ENCODE measurements around the gene DDX39A. TPM values are rescaled to one million over a fixed set of nuclear protein-coding genes. Genes with fewer than 3 reads are reported as not detected.

DDX39A gene
- polyA plus RNA-seq, 1 donor from 2014 or later: 76.4 TPM

DNA sequence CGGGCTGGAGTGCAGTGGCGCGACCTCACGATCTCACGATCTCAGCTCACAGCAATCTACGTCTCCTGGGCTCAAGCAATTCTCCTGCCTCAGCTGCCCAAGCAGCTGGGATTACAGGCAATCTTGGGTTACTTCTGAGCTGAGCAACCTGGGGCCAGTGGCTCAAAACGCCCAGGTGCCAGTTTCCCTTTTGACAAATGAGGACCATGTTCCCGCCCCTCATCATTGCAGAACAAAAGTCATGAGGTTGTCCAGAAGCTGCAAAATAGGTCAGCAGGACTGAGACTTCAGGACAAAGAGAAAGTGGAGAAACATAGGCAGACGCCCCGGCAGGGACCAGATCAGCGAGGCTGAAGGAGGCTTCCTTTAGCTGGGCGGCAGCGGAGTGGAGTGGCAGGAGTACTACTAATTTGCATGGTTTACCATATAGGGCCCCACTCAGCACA is 41.2 kb downstream of the DDX39A start:
- H3K9me2 ChIP-seq (ENCODE audit: insufficient read depth, low read length): no peaks in the 10 kb centered on the region
- H3F3A ChIP-seq (ENCODE audit: insufficient read depth, low read length, poor library complexity, severe bottlenecking): no peaks in the 10 kb centered on the region
- no peak overlapping the region for H3K9ac ChIP-seq (ENCODE audit: low read length)
- H3K79me2 ChIP-seq (replicated peaks; ENCODE audit: insufficient read depth, low read length): no peaks in the 10 kb centered on the region
- no peak overlapping the region for H3K27ac ChIP-seq (ENCODE audit: low read length)
- TF ChIP-seq EP300 (conservative IDR thresholded peaks at IDR 0.05; ENCODE audit: poor library complexity, severe bottlenecking) (no peak), POLR2AphosphoS5 (IDR thresholded peaks at IDR 0.05) (no peak), MXI1 (conservative IDR thresholded peaks at IDR 0.05; ENCODE audit: poor library complexity, severe bottlenecking) (no peak), TAF1 (IDR thresholded peaks at IDR 0.05; ENCODE audit: low read depth) (no peak), RAD21 (conservative IDR thresholded peaks at IDR 0.05) (no peak)
- TF ChIP-seq, protein P1, sequence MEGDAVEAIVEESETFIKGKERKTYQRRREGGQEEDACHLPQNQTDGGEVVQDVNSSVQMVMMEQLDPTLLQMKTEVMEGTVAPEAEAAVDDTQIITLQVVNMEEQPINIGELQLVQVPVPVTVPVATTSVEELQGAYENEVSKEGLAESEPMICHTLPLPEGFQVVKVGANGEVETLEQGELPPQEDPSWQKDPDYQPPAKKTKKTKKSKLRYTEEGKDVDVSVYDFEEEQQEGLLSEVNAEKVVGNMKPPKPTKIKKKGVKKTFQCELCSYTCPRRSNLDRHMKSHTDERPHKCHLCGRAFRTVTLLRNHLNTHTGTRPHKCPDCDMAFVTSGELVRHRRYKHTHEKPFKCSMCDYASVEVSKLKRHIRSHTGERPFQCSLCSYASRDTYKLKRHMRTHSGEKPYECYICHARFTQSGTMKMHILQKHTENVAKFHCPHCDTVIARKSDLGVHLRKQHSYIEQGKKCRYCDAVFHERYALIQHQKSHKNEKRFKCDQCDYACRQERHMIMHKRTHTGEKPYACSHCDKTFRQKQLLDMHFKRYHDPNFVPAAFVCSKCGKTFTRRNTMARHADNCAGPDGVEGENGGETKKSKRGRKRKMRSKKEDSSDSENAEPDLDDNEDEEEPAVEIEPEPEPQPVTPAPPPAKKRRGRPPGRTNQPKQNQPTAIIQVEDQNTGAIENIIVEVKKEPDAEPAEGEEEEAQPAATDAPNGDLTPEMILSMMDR (IDR thresholded peaks at IDR 0.05; ENCODE audit: poor library complexity, severe bottlenecking): no peak
- H2AFZ ChIP-seq (ENCODE audit: low read depth, low read length): no peak overlapping the region
- H3K4me2 ChIP-seq (ENCODE audit: low read length): no peak overlapping the region
- no peak overlapping the region for H3K4me3 ChIP-seq (ENCODE audit: low read length)
- H3K9me3 ChIP-seq (ENCODE audit: low read length): no peaks in the 10 kb centered on the region
- no peaks in the 10 kb centered on the region for H4K20me1 ChIP-seq (ENCODE audit: insufficient read depth)
- H3K36me3 ChIP-seq (ENCODE audit: insufficient read depth, low read length): no peaks in the 10 kb centered on the region
- H3K27me3 ChIP-seq (ENCODE audit: insufficient read depth, low read depth, low read length): no peaks in the 10 kb centered on the region

DNA sequence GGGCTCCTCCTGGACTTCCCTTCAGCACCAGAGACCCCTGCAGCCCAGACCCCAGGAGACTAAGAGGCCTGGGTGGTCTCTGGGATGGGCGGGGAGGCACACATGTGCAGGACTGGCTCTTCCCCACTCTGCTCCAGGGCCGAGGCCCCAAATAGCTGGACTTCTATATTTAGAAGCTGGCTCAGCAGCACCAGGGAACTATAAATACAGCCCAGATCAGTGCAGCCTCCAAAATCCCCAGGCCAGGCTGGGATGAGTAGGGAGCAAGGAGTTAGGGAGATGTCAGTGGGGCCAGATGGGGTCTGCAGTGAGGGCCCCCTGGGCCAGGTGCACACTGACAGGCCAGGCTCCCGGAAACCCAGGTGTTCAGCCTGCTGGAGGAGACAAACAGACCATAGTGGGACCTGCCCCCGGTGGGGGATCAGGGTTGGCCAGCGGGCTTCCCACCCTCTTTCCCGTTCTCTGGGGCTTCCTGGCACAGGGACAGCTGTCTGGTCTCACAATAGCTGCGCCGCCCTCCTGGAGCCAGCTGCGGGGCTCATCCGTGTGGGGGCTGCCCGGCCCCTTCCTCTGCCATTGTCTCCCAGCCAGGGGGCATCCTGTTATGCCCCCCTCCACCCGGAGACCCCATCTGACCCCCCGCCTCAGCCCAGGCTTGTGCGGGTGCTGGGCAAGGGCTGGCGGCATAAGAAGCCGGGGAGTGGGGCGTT is 43.4 kb downstream of the DDX39A start:
- Histone ChIP-seq H3F3A (ENCODE audit: insufficient read depth, low read length, poor library complexity, severe bottlenecking) (no peaks in the 10 kb centered on the region), H3K79me2 (replicated peaks; ENCODE audit: insufficient read depth, low read length) (no peaks in the 10 kb centered on the region), H2AFZ (ENCODE audit: low read depth, low read length) (no peak overlapping the region), H3K9ac (ENCODE audit: low read length) (no peak overlapping the region), H3K27me3 (ENCODE audit: insufficient read depth, low read depth, low read length) (no peaks in the 10 kb centered on the region), H4K20me1 (ENCODE audit: insufficient read depth) (no peaks in the 10 kb centered on the region), H3K36me3 (ENCODE audit: insufficient read depth, low read length) (no peaks in the 10 kb centered on the region), H3K9me3 (ENCODE audit: low read length) (no peaks in the 10 kb centered on the region), H3K9me2 (ENCODE audit: insufficient read depth, low read length) (no peaks in the 10 kb centered on the region), H3K4me3 (ENCODE audit: low read length) (no peak overlapping the region), H3K27ac (ENCODE audit: low read length) (no peak overlapping the region), H3K4me2 (ENCODE audit: low read length) (no peak overlapping the region)
- TF ChIP-seq MXI1 (conservative IDR thresholded peaks at IDR 0.05; ENCODE audit: poor library complexity, severe bottlenecking): no peak
- TF ChIP-seq SMC3 (conservative IDR thresholded peaks at IDR 0.05; ENCODE audit: poor library complexity): no peak
- no peak for TF ChIP-seq RAD21 (conservative IDR thresholded peaks at IDR 0.05)
- no peak for TF ChIP-seq POLR2AphosphoS5 (IDR thresholded peaks at IDR 0.05)
- no peak for TF ChIP-seq EZH2 (IDR thresholded peaks at IDR 0.05; ENCODE audit: borderline replicate concordance, insufficient read depth, low read length, poor library complexity, severe bottlenecking)

DNA sequence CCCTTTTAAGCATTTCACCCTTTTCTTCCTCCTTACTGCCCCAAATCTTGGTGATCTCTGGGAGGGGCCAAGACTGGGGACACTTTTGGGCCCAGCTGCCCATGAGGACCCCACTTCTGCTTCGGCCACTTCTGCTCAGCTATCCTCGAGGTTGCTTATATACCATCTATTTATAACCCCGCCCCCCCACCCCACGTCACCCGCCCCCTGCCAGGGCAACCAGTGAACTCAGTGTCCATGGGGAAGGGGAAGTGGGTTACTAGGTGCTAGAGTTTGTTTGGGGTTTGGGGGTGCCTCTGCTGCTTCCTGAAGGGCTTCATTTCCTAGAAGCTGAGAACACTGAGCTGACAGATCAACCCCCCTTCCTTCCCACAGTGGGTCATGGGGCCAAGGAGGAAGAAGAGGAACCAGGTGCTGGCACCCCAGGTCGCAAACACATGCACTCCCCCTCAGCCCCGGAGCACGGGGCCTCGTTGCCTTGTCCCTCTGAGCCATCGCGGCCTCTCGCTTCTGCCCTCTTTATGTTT is 44.0 kb downstream of the DDX39A start:
- H3K36me3 ChIP-seq (ENCODE audit: insufficient read depth, low read length): no peaks in the 10 kb centered on the region
- no peak overlapping the region for H3K27ac ChIP-seq (ENCODE audit: low read length)
- no peak overlapping the region for H3K9ac ChIP-seq (ENCODE audit: low read length)
- no peaks in the 10 kb centered on the region for H3K27me3 ChIP-seq (ENCODE audit: insufficient read depth, low read depth, low read length)
- H3K79me2 ChIP-seq (replicated peaks; ENCODE audit: insufficient read depth, low read length): no peaks in the 10 kb centered on the region
- TF ChIP-seq, protein P2, sequence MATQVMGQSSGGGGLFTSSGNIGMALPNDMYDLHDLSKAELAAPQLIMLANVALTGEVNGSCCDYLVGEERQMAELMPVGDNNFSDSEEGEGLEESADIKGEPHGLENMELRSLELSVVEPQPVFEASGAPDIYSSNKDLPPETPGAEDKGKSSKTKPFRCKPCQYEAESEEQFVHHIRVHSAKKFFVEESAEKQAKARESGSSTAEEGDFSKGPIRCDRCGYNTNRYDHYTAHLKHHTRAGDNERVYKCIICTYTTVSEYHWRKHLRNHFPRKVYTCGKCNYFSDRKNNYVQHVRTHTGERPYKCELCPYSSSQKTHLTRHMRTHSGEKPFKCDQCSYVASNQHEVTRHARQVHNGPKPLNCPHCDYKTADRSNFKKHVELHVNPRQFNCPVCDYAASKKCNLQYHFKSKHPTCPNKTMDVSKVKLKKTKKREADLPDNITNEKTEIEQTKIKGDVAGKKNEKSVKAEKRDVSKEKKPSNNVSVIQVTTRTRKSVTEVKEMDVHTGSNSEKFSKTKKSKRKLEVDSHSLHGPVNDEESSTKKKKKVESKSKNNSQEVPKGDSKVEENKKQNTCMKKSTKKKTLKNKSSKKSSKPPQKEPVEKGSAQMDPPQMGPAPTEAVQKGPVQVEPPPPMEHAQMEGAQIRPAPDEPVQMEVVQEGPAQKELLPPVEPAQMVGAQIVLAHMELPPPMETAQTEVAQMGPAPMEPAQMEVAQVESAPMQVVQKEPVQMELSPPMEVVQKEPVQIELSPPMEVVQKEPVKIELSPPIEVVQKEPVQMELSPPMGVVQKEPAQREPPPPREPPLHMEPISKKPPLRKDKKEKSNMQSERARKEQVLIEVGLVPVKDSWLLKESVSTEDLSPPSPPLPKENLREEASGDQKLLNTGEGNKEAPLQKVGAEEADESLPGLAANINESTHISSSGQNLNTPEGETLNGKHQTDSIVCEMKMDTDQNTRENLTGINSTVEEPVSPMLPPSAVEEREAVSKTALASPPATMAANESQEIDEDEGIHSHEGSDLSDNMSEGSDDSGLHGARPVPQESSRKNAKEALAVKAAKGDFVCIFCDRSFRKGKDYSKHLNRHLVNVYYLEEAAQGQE (IDR thresholded peaks at IDR 0.05; ENCODE audit: borderline replicate concordance): no peak
- no peak for TF ChIP-seq EZH2 (IDR thresholded peaks at IDR 0.05; ENCODE audit: borderline replicate concordance, insufficient read depth, low read length, poor library complexity, severe bottlenecking)
- TF ChIP-seq POLR2AphosphoS5 (IDR thresholded peaks at IDR 0.05): no peak
- no peak for TF ChIP-seq TAF1 (IDR thresholded peaks at IDR 0.05; ENCODE audit: low read depth)
- TF ChIP-seq, protein P1 (IDR thresholded peaks at IDR 0.05; ENCODE audit: poor library complexity, severe bottlenecking): no peak
- TF ChIP-seq SMC3 (conservative IDR thresholded peaks at IDR 0.05; ENCODE audit: poor library complexity): no peak
- no peak for TF ChIP-seq MXI1 (conservative IDR thresholded peaks at IDR 0.05; ENCODE audit: poor library complexity, severe bottlenecking)
- no peak for TF ChIP-seq RAD21 (conservative IDR thresholded peaks at IDR 0.05)
- TF ChIP-seq EP300 (conservative IDR thresholded peaks at IDR 0.05; ENCODE audit: poor library complexity, severe bottlenecking): no peak
- no peak overlapping the region for H2AFZ ChIP-seq (ENCODE audit: low read depth, low read length)
- no peaks in the 10 kb centered on the region for H3K9me3 ChIP-seq (ENCODE audit: low read length)
- no peaks in the 10 kb centered on the region for H3F3A ChIP-seq (ENCODE audit: insufficient read depth, low read length, poor library complexity, severe bottlenecking)
- no peak overlapping the region for H3K4me3 ChIP-seq (ENCODE audit: low read length)
- no peak overlapping the region for H3K4me2 ChIP-seq (ENCODE audit: low read length)
- no peaks in the 10 kb centered on the region for H3K9me2 ChIP-seq (ENCODE audit: insufficient read depth, low read length)
- H4K20me1 ChIP-seq (ENCODE audit: insufficient read depth): no peaks in the 10 kb centered on the region
